GM06990 (cell line): ENCODE data around the gene GRID2IP.
"Not testable (repeated sequence)": the region's sequence is repeated elsewhere in the genome, so short reads cannot be mapped to it uniquely, and the experiment has no call there.

Experiments used
- DNase-seq: peaks from one replicate; pipeline ENCODE4 v3.0.0-alpha.2; 2011; ENCODE audit not compliant: insufficient read length; ENCODE audit errors: extremely low read depth
- H3K27me3 ChIP-seq: replicated peaks from 2 replicates; pipeline ENCODE4 v1.6.0; 2011; ENCODE audit warnings: low read length; ENCODE audit not compliant: control insufficient read depth, insufficient read depth
- H3K36me3 ChIP-seq: 2 replicates; pipeline ENCODE4 v1.5.1; 2011; ENCODE audit warnings: low read length; ENCODE audit not compliant: control insufficient read depth, insufficient read depth
- H3K4me3 ChIP-seq: replicated peaks from 2 replicates; pipeline ENCODE4 v1.5.1; 2011; ENCODE audit warnings: low read depth, mild to moderate bottlenecking, control low read depth, low read length
- TF ChIP-seq, protein P1 (sequence below): IDR thresholded peaks from 2 replicates; pipeline ENCODE4 v1.5.1; 2011; ENCODE audit warnings: low read length, control low read depth, mild to moderate bottlenecking, inconsistent platforms; ENCODE audit not compliant: insufficient read depth, poor library complexity, severe bottlenecking

GRID2IP gene

DNA sequence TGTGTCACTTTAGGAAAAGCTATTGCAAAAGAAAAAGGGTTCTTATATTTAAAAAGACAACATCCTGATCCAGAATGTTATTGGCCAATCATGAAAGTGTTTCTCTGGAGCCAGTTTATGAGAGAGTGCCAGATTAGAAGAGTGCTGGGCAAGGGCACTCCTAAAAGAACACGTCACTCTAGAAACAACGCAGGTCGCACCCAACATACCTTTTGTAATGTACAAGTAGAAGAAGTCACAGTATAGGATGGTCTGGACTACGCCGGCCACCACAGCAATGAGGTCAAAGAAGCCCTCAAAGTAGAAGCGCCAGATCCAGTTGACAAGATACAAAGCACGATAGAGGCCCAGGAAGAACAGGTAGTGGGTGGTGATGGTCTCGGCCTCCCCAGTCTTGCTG lies 85.4 kb downstream of the GRID2IP start:
- Histone ChIP-seq H3K36me3 (peaks cover 19% of the 10 kb centered on the region), H3K4me3 (no peak overlapping the region), H3K27me3 (no peaks in the 10 kb centered on the region)
- TF ChIP-seq, protein P1, sequence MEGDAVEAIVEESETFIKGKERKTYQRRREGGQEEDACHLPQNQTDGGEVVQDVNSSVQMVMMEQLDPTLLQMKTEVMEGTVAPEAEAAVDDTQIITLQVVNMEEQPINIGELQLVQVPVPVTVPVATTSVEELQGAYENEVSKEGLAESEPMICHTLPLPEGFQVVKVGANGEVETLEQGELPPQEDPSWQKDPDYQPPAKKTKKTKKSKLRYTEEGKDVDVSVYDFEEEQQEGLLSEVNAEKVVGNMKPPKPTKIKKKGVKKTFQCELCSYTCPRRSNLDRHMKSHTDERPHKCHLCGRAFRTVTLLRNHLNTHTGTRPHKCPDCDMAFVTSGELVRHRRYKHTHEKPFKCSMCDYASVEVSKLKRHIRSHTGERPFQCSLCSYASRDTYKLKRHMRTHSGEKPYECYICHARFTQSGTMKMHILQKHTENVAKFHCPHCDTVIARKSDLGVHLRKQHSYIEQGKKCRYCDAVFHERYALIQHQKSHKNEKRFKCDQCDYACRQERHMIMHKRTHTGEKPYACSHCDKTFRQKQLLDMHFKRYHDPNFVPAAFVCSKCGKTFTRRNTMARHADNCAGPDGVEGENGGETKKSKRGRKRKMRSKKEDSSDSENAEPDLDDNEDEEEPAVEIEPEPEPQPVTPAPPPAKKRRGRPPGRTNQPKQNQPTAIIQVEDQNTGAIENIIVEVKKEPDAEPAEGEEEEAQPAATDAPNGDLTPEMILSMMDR = no peak
- no peak for DNase-seq

DNA sequence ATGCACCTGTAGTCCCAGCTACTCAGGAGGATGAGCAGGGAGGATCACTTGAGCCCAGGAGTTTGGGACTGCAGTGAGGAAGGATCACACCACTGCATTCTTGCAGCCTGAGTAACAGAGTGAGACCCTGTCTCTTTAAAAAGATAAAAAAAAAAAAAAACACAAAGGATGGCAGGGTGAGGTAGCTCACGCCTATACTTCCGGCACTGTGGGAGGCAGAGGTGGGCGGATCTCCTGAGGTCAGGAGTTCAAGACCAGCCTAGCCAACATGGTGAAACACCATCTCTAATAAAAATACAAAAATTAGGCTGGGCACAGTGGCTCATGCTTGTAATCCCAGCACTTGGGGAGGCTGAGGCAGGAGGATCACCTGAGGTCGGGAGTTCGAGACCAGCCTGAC lies 87.7 kb downstream of the GRID2IP start:
- not testable (repeated sequence) for H3K27me3 ChIP-seq, H3K4me3 ChIP-seq, DNase-seq
- H3K36me3 ChIP-seq = peaks cover 18% of the 10 kb centered on the region

- no peak for DNase-seq
- TF ChIP-seq, protein P1 = no peak
- peaks cover 14% of the 10 kb centered on the region for H3K36me3 ChIP-seq
Observed at GRCh38 chr7:6461946-6462550, 89.2 kb downstream of the GRID2IP start.

DNA sequence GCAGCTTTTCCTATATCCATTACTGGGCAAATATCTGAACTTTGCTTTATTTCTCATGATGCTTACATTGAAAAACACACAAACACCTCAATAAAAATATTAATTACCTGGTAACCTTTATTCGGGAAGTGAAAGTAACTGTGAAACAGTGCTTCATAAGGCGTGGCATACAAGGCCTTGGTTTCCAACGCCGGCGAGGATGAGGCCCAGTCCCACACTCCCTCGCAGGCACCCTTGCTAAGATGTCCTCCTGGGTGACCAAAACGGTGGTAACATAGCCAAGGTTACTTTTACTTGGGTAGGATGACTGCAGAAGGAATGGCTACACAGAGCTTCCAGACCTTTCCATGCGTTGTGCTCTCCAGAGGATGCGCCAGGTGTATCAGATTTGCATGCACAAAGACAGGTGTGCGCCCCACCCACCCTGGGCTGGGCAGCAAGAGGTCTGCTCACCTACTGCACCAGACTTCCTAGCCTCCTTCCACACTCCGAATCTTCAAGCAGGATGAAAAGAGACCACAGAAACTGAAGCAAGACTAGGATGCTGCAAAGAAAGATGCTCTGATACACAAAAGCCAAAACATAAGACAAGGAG lies 90.2 kb downstream of the GRID2IP start:
- no peak overlapping the region for H3K4me3 ChIP-seq
- H3K36me3 ChIP-seq = peaks cover 10% of the 10 kb centered on the region
- DNase-seq = no peak
- TF ChIP-seq, protein P1 = no peak
- no peaks in the 10 kb centered on the region for H3K27me3 ChIP-seq

More at GRCh38 chr7:6461946-6462550, 89.2 kb downstream of the GRID2IP start:
- Histone ChIP-seq H3K27me3 (no peaks in the 10 kb centered on the region), H3K4me3 (no peak overlapping the region)

DNA sequence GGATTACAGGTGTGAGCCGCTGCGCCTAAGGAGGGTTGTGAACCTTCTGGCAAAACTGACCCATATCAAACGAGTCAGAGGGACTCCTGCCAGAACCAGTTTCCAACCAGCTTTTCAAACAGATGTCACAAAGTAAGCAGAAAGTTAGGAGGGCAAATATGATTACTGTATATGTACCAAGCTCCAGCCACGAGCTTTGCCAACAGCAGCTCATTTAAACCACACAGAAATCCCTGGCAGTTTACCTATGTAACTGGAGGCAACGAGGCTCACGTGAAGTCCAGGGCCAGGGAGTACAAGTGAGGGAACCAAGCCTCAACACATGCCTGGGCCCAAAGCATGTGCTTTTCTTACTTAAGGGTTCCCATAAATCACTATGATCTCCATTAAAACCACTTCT lies 91.0 kb downstream of the GRID2IP start:
- DNase-seq = no peak
- H3K4me3 ChIP-seq = no peak overlapping the region
- H3K36me3 ChIP-seq = peaks cover 7% of the 10 kb centered on the region
- H3K27me3 ChIP-seq = no peaks in the 10 kb centered on the region
- TF ChIP-seq, protein P1 = no peak

DNA sequence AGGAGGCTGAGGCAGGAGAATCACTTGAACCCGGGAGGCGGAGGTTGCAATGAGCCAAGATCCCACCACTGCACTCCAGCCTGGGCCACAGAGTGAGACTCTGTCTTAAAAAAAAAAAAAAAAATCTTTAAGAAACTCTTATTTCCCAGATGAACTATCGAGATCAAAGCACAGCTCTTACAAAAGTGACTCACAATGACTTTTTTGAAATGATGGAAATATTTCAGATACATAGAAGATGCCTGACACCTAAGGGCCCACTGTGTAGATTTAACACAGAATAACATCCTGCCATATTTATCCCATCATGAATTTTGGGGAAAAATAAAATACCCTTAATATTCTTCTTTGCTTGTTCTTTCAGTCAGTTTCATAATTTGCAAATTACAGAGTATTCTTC lies 92.6 kb downstream of the GRID2IP start:
- not testable (repeated sequence) for H3K27me3 ChIP-seq, H3K4me3 ChIP-seq

GRCh38 chr7:6453734-6454133 lies 97.5 kb downstream of the GRID2IP start:
- Histone ChIP-seq H3K36me3 (no peaks in the 10 kb centered on the region), H3K4me3 (no peak overlapping the region), H3K27me3 (no peaks in the 10 kb centered on the region)
- TF ChIP-seq, protein P1 = no peak
- no peak for DNase-seq

More for the DNA sequence above, 92.6 kb downstream of the GRID2IP start:
- DNase-seq, H3K36me3 ChIP-seq: not testable (repeated sequence)
